ENCODE measurements around the gene RPTOR. TPM values are rescaled to one million over a fixed set of nuclear protein-coding genes. Genes with fewer than 3 reads are reported as not detected.

Gene RPTOR
- total RNA-seq, 1 experiment from 2014 or later = 25.1 TPM

DNA sequence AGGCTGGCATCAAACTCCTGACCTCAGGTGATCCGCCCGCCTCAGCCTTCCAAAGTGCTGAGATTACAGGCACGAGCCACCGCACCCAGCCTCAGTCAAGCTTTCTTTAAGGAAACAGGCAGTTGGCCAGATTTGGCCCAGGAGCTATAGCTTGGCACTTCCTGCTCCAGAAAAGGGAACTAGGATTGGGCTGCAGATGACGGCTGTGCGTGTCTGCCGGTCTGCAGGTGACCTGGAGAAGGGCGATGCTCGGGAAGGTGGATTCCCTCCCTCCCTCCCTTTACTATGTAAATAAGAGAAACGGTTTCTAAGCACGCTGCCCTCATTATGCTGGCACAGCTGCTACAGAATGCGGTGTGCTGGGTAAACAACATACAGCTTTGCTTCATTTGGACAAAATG lies 215.9 kb downstream of the RPTOR start:
- no peak overlapping the region for H2AFZ ChIP-seq (ENCODE audit: low read length)
- H3K27me3 Mint-ChIP-seq (ENCODE audit: low read depth) = no peaks in the 10 kb centered on the region
- H4K20me1 ChIP-seq (ENCODE audit: control insufficient read depth, insufficient read depth, insufficient read length) = no peaks in the 10 kb centered on the region
- H3K4me1 ChIP-seq (ENCODE audit: insufficient read depth, low read length) = no peaks in the 10 kb centered on the region
- no CpG with 5 or more reads among the region's 12 CpGs for WGBS (ENCODE audit: extremely low coverage, insufficient read length, low lambda C conversion rate)
- DNase-seq = no peak
- no peak overlapping the region for H2BK15ac ChIP-seq (ENCODE audit: low read depth, low read length)
- H3K9me3 Mint-ChIP-seq = no peaks in the 10 kb centered on the region
- H3K4me1 Mint-ChIP-seq = peaks cover 7 to 11% of the 10 kb centered on the region in 2 experiments
- H3K23ac ChIP-seq (ENCODE audit: insufficient read length, low read depth, low read length) = no peak overlapping the region
- no peak overlapping the region for H3K4me3 Mint-ChIP-seq
- TF ChIP-seq, protein P1, sequence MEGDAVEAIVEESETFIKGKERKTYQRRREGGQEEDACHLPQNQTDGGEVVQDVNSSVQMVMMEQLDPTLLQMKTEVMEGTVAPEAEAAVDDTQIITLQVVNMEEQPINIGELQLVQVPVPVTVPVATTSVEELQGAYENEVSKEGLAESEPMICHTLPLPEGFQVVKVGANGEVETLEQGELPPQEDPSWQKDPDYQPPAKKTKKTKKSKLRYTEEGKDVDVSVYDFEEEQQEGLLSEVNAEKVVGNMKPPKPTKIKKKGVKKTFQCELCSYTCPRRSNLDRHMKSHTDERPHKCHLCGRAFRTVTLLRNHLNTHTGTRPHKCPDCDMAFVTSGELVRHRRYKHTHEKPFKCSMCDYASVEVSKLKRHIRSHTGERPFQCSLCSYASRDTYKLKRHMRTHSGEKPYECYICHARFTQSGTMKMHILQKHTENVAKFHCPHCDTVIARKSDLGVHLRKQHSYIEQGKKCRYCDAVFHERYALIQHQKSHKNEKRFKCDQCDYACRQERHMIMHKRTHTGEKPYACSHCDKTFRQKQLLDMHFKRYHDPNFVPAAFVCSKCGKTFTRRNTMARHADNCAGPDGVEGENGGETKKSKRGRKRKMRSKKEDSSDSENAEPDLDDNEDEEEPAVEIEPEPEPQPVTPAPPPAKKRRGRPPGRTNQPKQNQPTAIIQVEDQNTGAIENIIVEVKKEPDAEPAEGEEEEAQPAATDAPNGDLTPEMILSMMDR (conservative IDR thresholded peaks at IDR 0.05) = no peak
- no peak overlapping the region for H3K18ac ChIP-seq (ENCODE audit: insufficient read length, low read depth, low read length)
- no peak overlapping the region for H3K27ac Mint-ChIP-seq
- no peaks in the 10 kb centered on the region for H3K79me2 ChIP-seq (ENCODE audit: insufficient read depth, low read length)
- H2BK120ac ChIP-seq (ENCODE audit: low read depth, low read length, poor library complexity, severe bottlenecking) = no peak overlapping the region
- H4K5ac ChIP-seq (ENCODE audit: insufficient read length, low read depth, low read length) = no peak overlapping the region
- H2AK5ac ChIP-seq (ENCODE audit: insufficient read length, low read length) = no peak overlapping the region
- peaks cover 5 to 8% (median 6%) of the 10 kb centered on the region in 3 experiments; a peak in 6 of 7 replicates for H3K36me3 Mint-ChIP-seq (ENCODE audit: insufficient read depth in 1 of 3, low read depth in 3 of 3)
- H3K4me2 ChIP-seq (ENCODE audit: insufficient read depth, insufficient read length, low read length) = no peak overlapping the region
- no peak overlapping the region for H4K91ac ChIP-seq (ENCODE audit: insufficient read length, low read depth, low read length)
- no peaks in the 10 kb centered on the region for H3K79me1 ChIP-seq (ENCODE audit: insufficient read depth, low read depth, low read length, poor library complexity, severe bottlenecking)
- H3K56ac ChIP-seq (ENCODE audit: insufficient read length, low read depth, low read length) = no peak overlapping the region
- no peak overlapping the region for H3K9ac ChIP-seq (ENCODE audit: extremely low read depth, insufficient read length, low read length)
- no peak overlapping the region for H2BK20ac ChIP-seq (ENCODE audit: low read depth, low read length, poor library complexity, severe bottlenecking)
- H3T11ph ChIP-seq (ENCODE audit: low read length) = no peak overlapping the region
- no peak overlapping the region for H3K14ac ChIP-seq (ENCODE audit: insufficient read depth, low read length)
- no peaks in the 10 kb centered on the region for H3K27me3 ChIP-seq (ENCODE audit: insufficient read depth, low read length)
- H3K9me3 ChIP-seq (ENCODE audit: control insufficient read depth, low read depth, low read length) = no peaks in the 10 kb centered on the region
- no peak overlapping the region for H2BK12ac ChIP-seq (ENCODE audit: insufficient read length, low read depth, low read length)
- H3K23me2 ChIP-seq (ENCODE audit: insufficient read length, low read depth, low read length, poor library complexity, severe bottlenecking) = no peaks in the 10 kb centered on the region
- H3K27ac ChIP-seq (ENCODE audit: insufficient read length, low read depth, low read length) = no peak overlapping the region
- H2BK5ac ChIP-seq (ENCODE audit: insufficient read length, low read length) = no peak overlapping the region
- no peak overlapping the region for H3K4ac ChIP-seq (ENCODE audit: low read depth, low read length)
- H4K8ac ChIP-seq (replicated peaks; ENCODE audit: insufficient read length, low read depth, low read length) = no peak overlapping the region

All from H9 (cell line).